GM21825 (cell line): ENCODE data around the gene GLT1D1.

Source experiments
- ATAC-seq: cut with Tn5 transposase; IDR thresholded peaks from one replicate; pipeline ENCODE4 v1.9.1; 2021; ENCODE audit warnings: mild to moderate bottlenecking, moderate library complexity; ENCODE audit not compliant: unreplicated experiment

GLT1D1 gene

DNA sequence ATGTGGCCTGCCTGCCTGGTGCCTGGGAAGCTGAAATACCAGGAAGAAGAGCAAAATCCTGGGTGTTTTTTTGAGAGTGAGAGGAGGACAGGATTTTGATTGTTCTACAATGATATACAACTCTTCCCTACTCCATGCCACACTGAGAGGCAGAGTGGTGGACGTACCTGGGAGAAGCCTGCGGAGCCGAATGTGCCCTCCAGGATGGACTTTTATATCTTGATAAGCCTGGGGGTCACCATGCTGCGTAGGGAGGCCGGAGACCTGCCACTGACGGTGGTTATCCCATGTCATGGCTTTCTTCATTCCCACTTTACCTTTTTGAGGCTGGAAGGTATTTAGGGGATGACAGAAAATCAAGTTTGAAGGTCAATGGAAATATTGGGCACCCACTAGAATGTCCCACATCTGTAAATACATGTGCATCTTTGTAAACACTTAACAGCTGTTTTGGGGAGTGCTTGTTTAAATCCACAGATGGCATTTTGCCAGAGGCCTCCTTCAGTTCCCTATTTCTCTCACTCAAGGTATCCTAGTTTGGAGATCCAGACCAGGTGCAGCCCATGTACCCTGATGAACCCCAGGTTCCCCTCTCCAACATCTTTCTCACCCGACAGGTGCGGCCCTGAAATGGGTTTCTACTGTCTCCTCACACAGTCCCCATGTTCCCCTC lies 1.1 kb upstream of the GLT1D1 start:
- no peak for ATAC-seq

DNA sequence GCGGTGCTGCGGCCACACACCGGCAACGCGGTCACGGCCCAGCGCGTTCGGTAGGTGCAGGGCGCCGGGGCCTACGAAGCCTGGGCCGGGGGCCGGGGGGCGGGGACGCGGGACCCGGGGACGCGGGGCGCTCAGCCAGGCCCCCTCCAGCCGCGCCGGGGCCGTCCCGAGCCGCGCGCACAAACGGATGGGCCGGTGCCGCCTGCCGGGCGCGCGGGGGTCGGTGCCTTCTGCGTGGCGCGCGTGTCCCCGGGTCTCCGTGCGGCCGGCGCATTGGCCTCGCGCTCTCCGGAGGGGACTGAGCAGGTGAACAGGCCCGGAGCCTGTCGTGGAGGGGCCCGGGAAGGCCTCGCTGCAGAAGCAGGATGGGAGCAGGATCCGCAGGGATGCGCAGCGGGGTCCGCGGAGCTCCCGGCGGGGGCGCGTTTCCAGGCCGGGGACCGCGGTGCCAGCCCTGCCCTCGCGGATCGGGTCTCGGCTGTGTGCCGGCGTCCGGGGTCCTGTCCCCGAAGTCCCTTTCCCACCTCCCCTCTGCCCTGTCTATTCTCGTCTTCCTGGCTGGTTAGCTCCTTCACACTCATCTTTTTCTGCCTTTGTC lies 421 bp downstream of the GLT1D1 start:
- no peak for ATAC-seq

DNA sequence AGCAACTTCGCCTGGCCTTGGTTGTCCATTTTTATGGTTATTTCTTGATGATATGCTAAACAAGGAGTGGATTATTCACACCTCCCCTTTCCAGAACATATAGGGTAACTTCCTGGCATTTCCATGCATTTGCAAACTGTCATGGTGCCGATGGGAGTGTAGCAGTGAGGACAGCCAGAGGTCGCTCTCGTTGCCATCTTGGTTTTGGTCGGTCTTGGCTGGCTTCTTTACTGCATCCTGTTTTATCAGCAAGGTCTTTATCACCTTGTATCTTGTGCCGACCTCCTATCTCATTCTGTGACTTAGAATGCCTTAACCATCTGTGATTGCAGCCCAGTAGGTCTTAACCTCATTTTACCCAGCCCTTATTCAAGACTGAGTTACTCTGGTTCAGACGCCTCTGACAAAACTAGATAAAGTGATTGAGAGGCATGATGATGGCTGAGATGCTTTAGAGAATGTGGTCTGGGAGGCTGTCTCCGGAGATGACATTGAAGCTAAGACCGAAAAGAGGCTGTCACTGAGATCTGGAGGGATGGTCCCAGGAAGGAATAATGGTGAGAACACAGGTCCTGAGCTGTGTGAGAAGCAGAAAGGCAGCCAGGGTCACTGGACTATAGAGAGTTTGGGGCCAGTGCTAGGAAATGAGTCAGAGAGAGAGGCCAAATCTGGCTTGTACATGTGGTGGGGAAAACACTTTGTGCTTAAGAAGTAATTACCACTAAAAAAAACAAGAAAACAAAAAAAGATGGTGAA lies 2.9 kb downstream of the GLT1D1 start:
- no peak for ATAC-seq

DNA sequence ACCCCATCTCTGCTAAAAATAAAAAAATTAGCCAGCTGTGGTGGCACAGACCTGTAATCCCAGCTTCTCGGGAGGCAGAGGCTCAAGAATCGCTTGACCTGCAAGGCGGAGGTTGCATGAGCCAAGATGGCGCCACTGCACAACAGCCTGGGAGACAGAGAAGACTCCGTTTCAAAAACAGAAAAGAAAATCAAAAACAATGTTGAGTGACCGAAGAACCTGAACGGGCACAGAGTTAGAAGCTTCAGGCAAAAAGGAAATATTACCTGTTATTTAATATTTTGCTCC lies 3.5 kb downstream of the GLT1D1 start:
- no peak for ATAC-seq

DNA sequence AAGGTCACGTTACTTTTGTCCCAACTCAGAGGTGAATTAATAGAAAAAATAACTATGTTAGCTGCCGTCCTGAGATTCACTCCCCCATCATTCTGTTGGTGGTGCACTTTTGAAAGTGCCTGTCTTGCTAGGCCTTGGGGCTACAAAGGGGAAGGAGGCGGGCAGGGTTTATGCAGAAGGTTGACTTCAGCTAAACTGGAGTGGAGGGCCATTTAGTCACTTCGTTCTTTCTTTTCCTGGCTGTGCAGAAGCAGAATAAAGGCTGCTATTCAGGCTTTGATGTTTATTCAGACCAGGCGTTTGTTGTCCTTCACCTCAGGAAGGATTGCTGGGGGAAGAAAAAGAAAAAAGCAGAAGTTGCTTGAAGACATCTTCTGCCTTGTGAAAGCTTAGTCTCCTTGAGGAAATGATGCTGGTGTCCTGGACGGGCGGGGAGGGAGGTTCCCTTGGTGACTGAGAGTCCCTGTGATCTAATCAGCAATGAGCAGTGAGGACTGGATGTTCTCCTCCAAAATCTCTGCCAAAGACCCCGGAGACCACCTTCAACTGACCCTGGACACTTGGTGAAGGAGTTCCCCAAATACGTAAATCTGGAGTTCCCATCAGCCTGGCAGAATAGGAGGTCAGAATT lies 4.0 kb downstream of the GLT1D1 start:
- no peak for ATAC-seq

DNA sequence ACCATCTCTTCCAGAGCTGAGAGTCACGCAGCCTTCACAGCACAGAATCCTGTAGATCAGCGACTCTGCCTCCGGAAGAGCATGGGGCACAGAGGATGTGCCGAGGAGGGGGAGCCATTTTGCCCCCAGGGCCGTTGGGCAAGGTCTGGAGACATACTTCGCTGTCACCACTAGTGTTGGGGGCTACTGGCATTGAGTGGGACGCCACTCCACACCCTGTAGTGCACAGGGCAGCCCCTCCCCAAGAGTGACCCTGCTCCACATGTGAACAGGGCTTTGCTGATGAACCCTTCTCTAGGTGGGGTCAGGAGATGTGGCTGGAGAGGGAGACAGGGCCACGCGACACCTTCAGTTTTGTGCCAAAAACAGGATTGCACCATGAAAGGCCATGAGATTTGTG lies 6.0 kb downstream of the GLT1D1 start:
- ATAC-seq: no peak

DNA sequence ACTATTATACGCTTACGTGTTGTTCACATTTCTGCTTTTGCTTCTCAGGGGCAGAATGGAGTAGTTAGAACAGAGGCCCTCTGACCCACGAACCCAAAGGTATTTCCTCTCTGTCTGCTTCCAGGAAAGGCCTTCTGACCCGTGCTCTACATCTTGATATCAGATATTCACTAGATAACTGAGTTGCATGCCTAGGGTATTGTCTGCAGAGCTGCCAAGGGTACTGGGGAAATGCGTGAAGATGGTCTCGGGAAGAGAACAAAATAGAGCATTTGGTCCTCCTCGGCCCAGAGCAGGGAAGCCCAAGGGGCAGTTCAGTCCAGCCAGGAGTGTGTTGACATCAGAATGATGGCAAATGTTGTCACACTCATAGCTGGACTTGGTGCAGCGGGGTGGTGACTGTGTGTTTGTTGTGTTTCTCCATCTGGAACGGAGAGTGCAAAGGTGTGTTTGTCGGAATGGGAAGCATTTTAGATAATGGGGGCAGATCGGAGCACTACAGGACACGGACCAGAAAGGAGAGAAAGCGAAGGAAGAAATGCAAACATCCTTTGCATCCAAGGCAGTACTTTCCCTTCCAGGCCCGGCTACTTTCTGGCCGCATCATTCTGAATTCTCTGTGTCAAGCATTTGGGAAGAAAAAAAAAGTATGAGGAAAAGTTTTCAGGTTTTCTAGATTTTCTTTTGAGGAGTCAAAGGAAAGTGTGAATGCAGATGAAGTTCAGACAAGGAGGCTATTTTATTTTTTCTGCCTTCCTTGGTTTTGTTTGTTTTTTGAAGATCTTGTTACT lies 8.1 kb downstream of the GLT1D1 start:
- no peak for ATAC-seq

DNA sequence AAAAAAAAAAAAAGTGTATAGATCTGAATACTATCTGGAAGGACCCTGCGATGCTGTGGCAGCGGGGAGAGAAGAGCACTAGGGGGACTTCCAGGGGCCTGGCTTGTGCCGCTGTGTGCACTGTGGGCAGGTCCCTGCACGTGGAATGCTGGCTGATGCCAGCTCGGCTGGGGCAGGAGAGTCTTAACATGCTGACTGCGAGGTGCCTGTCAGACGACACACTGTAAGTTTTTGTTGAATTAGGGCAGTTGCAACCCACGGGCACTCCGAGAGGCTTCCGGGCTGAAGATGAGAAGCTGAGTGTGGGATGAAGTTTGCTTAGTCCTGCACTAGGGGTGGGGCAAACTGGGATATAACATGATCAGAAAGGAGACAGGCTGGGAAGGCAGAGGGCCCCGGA lies 10.7 kb downstream of the GLT1D1 start:
- ATAC-seq: no peak

DNA sequence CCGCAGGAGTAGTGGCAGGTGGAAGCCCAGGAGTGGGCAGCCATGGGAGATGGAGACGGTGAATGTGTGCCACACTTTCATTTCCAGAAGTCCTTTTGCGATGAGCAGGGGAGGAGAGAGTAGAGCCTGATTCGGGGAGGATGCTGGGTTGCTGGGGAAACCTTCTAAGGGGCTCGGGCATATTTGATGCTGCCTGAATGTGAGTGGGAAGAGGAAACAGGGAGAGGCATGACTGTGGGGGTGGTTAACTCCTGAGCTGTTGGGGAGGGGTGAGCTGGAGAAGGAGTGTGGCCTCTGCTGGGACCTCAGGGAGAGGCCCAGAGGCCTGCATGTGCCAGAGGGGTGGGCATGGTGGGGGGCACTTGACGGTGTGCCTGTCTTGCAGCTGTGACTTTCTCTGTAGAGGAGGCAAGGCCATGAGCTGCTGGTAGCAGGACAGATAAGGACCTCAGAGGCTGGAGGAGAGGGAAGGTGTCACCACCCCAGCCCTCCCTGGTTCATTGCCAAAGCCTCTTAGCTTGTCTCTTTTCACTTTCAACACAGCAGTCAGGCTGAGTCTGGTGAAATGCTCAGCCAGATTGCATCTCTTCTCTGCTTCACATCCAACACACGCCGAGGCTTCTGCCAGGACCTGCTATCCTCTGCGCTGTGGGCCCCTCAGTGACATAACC lies 11.4 kb downstream of the GLT1D1 start:
- no peak for ATAC-seq

DNA sequence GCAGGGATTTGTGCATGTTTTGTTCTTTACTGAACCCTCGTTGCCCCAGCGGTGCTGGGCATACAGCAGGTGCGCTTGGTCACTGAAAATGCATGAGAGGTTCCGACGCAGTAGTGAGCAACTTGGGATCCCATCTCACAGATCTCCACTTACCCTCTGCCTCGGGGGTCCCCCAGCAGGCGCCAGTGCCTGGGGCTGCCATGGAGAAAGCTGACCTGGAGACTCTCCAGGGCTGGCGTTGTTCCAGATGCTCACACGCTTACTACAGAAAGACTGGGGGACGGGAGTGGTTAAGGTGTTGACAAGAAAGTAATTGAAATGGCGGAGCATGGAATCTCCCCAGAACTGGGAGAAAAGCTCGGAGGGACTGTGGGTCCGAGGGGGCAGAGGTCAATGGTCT lies 14.2 kb downstream of the GLT1D1 start:
- no peak for ATAC-seq

DNA sequence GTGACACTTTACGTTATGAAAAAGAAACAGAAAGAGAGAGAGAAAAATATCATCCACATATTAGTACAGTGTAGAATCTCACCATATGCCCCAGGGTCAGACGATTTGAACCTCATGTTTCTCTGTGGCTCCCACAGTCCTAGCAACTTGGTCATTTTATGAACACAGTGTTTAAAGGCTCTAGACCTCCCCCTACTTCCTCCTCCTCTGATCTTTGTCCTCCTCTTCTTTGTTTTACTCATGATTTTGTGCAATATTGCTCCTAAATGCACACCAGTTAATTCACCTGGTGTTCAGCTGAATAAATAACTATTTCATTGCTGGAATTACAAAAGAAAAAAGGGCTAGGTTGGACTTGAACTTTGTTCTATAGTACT lies 18.2 kb downstream of the GLT1D1 start:
- ATAC-seq: no peak

DNA sequence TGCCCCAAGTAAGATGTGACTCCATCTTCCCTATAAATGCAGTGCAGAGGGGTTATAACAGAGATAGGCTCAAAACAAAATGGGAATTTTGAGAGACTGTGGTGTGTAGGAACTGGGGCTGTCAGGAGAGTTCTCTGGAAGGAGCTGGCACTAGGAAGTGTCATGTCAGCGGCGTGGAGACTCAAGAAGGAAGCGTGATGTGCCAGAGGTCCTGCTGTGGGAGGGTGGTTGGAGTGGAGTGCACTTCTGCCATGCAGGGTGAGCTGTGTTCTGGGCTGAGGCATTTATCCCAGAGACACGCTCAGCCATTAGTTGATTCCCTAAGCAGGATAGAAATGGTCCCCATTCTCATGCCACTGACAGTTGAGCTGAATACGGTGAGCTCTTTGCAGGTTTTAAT lies 19.0 kb downstream of the GLT1D1 start:
- no peak for ATAC-seq

DNA sequence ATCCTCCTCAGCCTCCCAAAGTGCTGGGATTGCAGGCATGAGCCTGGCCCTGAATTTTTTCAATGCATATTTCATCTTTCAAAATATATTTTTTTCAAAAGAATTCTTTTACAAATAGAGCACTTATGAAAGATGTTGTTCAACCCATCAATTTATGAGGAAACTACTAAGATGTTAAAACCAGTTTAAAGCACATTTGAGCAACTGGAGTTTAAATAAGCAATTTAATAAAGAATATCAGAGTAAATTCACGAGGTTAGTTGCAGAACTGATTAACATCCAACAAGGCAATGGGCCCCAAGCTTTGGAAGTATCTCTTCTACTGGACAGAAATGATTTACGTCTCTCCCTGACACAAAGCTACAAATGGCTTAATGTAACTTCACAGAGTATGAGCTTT lies 23.3 kb downstream of the GLT1D1 start:
- ATAC-seq: no peak

DNA sequence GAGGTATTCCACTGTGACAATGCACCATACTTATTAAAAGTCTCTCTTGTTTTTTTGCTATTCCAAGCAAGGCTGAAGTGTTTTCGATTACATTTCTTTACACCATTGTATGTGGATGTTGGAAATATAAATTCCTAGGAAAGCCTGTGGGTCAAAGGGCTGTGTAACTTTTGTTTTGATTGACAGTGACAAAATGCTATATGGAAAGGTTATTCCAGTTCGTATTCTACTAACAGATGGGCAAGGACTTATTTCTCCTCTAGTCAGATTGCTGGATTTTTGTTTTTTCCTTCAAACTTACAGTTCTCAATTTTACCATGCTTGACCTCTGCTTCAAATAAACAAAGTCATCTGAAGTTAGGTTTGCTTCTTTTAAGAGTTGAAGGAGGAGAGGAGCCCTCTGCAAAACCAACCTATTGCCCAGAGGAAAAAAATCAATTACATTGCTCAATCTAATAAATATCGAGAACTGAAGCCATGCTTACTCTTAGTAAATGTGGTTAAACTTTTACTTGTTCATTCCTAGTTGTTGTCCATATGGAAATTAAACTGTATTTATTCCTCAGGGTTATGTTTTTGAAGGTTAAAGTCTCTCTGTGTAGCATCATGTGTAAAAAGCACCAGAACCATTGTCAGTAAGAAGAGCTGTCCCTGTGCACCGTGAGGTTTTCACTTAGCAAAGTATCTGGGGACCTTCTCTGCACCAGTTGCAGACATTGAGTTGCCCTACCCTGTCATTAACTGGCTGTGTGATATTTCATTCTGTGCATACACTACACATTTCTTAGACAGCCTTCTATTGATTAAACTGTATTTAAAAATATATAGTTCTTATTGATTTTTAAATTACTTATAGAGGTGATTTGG lies 26.9 kb downstream of the GLT1D1 start:
- ATAC-seq: no peak

DNA sequence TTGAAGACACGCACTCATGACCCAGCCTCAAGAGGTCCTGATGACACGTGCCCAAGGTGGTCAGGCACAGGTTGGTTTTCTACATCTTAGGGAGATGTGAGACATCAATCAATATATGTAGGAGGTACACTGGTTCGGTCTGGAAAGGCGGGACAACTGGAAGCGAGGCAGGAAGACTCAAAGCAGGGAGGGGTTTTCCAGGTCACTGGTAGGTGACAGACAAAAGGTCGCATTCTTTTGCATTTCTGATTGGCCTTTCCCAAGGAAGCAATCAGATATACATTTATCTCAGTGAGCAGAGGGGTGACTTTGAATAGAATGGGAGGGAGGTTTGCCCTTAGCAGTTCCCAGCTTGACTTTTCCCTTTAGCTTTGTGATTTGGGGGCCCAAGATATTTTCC lies 38.6 kb downstream of the GLT1D1 start:
- ATAC-seq: no peak

DNA sequence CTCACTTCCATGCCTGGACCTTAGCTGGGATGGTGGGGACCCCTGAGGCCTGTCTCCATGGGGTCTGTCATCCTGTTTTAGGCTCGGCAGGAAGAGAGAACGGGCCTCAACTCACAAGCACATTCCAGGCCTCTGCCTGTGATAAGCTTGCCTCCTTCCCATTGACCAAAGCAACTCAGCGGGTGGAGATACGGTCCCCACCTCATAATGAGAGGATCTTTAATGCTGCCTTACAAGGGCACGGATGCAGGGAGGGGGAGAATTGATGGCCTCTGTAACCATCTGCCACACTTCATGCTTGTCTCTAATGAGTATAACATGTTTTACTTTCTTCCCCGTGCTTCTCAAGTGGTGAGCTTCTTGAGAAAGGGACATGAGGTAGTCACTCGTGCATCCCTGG lies 50.0 kb downstream of the GLT1D1 start:
- no peak for ATAC-seq

DNA sequence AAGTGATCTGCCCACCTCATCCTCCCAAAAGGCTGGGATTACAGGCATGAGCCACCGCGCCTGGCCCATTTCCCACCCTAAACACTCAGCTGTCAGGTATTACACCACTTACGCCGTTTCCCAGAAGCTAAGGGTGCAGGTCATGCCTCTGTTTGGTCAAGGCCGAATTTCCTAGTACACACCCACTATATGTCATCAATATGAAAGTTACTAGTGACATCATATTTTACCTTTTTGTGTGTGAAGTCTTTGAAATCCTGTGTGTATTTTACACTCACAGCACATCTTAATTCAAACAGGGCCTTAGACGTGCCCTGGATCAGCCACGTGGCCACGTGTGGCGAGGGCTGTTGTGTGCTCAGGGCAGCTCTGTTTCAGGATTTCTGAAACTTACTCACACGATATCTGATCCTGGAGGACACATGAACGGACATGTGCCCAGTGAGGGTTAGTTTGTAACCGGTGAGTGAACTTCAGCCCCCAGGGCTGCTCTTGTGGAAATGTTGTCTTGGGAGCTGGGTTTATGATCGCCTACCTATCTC lies 51.8 kb downstream of the GLT1D1 start:
- no peak for ATAC-seq

DNA sequence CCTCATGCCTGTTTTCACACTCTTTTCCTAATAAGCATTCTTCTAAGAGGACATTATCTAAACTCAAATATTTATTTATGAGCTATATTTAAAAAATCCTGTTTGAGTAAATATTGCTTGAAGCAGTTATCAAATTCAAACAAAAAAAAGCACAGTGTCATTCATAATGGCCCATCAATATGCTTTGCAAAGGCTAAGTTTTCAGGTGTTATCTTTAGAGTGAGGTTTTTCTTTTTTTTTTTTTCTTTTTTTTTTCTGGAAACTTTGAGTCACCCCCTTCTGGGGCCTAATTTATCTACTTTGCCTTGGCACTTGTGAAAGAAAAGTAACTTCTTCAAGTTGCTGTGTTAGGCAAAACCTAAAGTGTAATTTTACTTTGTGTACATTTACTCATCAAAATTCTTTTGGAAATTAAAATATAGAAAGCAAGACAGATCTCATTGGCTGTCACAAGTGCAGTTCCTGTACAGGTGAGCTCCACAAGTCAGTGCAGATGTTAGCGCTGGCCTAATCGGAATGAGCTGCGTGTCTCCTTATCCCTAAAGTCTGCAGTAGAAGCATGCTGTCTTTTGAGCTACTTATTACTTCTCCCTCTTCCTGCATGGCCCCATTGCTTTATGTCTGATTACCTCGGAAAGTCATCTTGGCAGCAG lies 53.3 kb downstream of the GLT1D1 start:
- no peak for ATAC-seq

DNA sequence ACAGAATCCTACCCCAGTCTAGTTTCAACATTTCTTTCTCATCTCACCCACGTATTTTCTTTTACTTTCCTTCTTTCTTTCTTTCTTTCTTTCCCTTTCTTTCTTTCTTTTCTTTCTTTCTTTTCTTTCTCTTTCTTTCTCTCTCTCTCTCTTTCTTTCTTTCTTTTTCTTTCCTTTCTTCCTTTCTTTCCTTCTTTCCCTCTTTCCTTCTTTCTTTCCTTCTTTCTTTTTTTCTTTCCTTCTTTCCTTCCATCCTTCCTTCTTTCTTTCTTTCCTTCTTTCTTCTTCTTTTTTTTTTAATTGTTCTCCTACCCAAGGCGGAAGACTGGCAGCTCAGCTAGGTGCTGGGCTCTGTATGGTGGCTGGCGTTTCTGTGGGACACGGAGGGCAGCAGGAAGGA lies 55.0 kb downstream of the GLT1D1 start:
- ATAC-seq: no peak
